Activated T-cell treated with anti-CD3 and anti-CD28 coated beads for 48 hours (primary cell): ENCODE measurements around the gene PBX4.
"Not testable (repeated sequence)": the region's sequence is repeated elsewhere in the genome, so short reads cannot be mapped to it uniquely, and the experiment has no call there.

Source experiments
- DNase-seq: peaks from one replicate; pipeline ENCODE4 v3.0.0-alpha.2; 2020; ENCODE audit warnings: low read depth

The PBX4 gene

DNA sequence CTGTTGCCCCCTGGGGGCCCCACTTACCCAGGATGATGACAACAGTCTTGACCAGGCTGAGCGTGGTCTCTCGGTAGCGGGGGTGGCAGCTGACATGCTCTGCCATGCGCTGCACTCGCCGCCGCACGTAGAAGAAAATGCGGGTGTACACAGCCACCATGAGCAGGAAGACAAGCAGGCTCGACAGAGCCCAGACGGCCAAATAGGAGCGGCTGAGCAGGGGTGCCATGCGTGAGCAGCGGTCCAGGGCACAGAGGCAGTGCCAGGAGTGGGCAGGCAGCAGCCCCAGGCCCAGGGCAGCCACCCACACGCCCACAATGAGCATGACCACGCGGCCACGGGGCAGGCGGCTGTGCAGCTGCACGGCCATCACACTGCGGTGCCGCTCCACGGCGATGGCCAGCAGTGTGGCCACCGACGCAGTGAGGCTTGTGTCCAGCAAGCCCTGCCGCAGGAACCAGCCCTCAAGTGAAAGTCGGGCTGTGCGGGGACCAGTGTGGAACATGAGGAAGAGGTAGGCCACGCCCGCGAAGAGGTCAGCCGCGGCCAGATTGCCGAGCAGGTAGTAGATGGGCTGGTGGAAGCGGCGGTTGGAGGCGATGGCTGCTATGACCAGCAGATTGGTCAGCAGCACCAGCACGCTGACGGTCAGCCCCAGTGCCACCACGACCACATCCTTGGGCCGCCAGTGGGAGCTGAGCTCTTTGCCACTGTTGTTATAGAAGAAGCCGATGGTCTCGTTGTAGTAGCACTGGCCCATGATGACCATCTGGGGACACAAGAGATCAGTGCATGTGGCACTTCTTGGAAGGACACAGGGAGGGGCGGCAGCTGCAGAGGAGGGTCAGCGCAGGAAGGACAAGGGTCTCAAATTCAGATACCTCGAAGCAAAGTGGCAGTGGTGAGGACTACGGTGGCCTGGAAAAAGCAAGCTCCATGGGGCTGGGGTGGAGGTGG is 8.3 kb upstream of the PBX4 start:
- no peak for DNase-seq

DNA sequence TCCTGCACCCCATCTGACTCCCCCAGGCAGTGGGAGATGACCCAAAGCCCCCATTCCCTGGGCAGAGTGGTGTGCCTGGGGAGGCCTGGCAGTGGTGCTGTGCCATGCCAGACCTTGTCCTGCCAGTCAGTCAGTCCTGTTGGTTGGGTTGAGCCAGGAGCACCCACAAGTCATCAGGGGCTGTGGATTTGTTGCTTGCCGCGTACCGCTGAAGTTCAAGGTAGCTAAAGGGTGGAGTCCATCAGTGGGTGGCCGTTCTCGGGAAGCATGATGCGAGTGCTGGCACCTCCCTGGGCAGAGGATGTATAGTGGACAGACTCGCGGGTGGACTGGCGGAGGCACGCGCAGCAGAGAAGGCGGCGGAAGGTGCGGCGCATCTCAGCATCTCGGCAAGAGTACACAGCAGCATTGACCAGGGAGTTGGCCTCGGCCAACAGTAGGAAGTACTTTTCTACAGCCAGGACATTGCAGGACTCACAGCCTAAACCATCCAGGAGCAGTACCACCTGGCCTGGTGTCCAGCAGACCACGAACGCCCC is 5.6 kb upstream of the PBX4 start:
- DNase-seq: no peak

DNA sequence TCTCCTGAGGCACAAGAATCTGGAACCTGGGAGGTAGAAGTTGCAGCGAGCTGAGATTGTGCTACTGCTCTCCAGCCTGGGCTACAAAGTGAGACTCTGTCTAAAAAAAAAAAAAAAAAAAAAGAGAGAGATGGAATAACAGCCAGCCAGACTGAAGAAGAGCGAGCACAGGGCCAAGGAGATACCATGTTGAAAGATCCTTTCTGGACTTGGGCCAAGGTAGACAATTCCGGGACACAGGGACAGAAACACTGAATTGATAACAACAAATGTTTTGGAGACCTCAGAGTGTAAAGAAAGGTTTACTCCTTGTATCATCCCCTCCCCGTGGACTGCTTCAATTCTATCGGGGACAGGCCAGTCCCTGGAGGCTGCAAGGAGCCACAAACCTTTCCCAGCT is 4.9 kb upstream of the PBX4 start:
- no peak for DNase-seq

DNA sequence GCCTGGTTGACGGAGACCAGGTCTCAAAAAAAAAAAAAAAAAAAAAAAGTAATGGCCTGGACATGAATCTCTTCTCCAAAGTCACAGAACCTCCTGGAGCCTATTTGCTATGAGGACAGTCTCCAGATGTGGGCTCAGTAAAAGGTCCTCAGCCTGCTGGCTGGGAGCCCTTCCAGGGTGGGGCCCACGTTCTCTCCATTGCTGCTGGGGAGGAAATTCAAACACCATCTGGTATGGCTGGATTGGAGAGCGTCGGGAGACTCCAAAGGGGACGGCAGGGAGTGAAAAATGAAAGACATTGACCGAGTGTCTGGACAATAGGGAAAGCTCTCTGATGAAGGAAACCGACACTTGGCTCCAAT is 1.3 kb upstream of the PBX4 start:
- DNase-seq: no peak

DNA sequence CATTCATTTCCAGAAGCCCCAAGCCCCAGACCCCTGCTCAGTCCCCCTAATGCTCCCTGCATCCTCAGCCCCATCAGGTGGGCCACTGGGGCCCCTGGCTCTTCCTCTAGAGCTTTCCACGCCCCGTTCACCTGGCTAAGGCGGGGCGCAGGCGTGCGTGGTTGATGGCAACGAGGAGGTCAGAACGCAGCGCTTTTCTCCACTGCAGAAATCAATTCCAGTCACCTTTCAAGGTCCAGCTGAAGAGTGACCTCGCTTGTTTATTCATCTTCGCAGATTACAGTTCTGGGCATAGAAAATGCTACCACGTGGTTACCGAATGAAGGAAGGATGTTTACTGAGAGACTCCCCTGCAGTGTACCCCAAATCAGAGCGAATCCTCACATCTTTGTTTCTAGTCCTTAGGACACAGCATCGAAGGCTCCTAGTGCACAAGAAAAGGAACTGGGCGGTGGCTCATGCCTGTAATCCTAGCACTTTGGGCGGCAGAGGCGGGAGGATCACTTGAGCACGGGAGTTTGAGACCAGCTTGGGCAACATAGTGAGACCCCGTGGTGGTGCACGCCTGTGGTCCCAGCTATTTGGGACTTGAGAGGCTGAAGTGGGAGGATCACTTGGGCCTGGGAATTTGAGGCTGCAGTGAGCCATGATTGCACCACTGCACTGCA is 828 bp upstream of the PBX4 start:
- DNase-seq: no peak

DNA sequence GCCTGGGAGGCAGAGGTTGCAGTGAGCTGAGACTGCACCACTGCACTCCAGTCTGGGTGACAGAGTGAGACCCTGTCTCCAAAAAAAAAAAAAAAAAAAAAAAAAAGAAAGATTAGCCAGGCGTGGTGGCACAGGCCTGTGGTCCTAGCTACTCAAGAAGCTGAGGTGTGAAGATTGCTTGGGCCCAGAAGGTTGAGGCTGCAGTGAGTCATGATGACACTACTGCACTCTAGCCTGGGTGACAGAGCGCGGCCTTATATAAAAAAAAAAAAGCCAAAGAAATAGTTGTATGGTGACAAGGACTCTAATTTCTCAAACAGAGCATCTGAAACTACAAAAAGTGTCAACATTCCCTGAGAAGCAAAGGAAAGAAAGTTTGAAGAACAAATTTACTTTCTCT is 3.4 kb downstream of the PBX4 start:
- DNase-seq: no peak

DNA sequence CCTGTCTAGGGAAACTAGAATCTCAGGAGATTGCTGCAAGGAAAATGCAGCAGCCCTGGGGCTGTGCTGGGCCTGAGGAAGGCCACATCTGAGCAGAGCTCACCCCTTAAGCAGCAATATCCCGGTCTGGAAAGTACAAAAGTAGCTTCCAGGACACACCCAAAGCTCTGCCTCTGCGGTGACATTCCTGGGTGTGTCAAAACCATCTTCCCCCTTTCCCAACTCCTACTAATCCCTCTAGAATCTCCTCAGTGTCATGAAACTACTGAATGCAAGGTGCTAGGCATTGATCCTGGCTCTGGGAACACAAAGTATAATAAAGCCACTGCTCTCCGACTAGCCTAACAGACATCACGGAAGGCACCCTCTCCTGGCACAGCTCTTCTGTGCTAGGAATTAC is 5.0 kb downstream of the PBX4 start:
- no peak for DNase-seq

DNA sequence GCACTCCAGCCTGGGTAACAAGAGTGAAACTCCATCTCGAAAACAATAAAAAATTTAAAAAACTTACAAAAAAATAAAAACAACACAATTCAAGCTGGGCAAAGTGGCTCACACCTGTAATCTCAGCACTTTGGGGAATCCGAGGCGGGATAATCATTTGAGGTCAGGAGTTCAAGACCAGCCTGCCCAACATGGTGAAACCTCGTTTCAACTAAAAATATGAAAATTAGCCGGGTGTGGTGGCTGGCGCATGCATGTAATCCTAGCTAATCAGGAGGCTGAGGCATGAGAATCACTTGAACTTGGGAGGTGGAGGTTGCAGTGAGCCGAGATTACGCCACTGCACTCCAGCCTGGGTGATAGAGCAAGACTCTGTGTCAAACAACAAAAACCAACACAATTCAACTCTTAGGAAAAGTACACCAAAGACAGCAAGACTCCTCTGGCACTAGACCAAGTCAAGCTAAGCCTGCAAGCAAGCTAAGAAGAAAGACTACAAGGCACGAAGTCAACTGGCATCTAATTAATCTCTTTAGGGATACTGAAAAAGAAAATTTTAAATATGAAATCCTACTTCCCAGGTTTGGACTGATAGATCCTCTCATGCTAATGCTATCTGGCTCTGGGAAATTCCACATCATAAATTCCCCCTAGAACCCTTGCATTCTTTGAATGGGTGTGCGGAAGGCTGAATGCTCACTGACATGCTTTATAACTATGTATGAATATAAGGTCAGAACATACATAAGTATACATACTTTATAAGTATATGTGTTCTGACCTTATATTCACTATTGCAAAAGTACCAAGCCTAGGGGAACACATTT is 7.9 kb downstream of the PBX4 start:
- no peak for DNase-seq

DNA sequence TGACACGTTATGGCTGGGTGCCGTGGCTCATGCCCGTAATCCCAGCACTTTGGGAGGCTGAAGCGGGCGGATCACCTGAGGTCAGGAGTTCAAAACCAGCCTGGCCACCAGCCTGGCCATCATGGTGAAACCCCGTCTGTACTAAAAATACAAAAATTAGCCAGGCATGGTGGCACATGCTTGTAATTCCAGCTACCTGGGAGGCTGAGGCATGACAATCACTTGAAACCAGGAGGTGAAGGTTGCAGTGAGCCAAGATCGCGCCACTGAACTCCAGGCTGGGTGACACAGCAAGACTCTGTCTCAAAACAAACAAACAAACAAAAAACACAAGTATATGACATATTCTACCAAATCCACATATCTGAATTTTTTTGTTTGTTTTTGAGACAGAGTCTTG is 11.8 kb downstream of the PBX4 start:
- not testable (repeated sequence) for DNase-seq

DNA sequence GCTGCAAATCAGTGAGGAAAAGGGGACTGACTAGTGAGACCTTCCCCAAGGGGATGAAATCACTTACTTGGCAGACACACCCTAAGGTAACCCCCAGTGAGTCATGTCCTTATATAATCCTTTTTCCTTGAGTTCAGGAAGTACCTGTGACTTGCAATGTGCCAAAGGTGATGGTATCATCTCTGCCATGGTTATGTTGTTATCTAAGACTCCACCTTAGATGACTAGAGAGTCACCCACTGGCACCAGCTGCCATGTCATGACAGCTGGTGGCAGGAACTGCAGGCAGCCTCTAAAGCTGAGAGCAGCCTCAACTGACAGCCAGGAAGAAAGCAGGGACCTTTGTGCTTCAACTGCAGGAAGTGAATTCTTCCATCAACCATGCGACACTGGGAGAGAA is 12.5 kb downstream of the PBX4 start:
- no peak for DNase-seq

DNA sequence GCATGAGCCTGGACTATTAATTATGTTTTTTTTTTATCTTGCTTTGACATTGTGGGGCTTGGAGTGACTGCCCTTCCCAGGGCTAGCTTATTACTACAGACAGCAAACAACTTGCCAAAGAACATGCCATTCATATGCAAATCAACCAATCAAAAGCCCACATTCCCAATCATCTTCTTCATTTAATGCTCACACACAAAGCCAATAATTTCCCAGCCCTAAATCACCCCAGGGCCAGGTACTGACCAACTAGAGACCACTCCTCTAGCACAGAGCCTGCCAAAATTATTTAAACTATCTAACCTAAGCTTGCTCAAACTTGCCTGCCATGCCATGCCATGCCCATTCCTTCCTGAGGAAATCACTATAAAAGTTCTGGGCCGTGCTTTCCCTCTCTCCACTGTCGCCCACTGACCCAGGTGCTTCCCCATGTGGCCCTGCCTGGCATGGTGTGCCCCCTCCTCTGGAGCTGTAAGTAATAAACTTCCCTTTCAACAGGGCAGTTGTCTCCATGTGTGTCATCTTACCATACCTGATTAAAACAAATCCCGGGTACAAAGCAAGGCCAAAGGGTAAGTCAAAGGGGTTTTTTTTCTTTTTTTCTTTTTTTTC is 15.7 kb downstream of the PBX4 start:
- DNase-seq: no peak

DNA sequence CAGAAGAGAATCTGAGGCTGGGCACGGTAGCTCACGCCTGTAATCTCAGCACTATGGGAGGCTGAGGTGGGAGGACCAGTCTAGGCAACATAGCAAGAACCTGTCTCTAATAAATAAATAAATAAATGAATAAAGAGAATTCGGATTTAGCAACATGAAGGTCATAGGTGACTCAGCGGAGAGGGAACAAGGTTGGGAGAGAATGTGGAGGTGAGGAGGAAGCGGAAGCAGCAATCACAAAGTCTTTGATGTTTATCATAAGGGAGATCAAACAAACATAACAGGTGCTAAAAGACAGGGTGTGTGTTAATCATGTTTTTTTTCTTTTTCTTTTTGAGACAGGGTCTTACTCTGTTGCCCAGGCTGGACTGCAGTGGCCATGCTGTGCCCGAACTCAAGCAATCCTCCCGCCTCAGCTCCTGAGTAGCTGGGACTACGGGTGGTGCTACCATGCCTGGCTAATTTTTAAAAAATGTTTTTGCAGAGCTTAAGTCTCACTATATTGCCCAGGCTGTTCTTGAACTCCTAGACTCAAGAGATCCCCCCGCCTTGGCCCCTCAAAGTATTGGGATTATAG is 16.3 kb downstream of the PBX4 start:
- DNase-seq: no peak

DNA sequence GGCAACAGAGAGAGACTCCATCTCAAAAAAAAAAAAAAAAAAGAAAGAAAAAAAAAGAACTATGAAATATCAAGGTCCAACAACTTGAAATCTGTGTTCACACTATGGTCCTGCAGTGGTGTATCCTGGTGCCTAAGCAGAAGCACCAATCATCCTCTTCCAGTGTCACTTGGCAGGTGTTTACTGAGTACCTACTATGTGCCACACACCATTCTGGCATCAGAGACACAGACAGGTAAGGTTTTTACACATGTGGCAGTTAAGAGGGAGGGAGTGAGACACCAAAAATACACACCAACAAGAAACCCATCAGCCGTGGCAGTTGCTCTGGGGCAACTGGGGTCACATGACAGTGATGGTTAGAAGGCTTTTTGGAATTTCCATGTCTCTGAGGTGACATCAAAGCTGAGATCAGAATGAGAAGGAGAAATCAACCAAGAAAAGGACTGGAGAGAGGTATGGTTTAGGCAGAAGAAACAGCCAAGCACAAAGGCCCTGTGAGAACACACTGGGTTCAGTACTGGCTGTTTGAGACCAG is 17.6 kb downstream of the PBX4 start:
- DNase-seq: no peak

DNA sequence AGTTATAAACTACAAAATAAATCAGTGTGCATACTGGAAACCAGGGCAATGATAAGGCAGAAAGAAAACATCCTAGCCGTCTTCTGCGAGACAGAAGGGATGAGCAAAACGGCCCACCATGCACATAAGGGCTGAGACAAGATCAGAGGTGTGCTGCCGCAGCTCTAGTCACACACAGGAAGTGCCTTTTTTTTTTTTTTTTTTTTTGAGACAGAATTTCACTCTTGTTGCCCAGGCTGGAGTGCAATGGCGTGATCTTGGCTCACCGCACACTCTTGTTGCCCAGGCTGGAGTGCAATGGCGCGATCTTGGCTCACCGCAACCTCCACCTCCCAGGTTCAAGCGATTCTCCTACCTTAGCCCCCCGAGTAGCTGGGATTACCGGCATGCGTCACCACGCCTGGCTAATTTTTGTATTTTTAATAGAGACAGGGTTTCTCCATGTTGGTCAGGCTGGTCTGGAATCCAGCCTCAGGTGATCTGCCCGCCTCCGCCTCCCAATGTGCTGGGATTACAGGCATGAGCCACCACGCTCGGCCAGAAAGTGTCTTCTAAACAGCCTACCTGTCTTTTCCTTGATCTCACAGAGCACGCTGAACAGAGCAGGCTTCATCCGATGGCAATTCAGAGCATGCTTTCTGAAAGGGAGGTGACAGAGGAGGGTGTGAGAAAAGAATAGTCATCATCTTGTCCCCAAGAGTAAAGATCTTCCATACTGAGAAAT is 19.6 kb downstream of the PBX4 start:
- peak; percentile 35 for DNase-seq

DNA sequence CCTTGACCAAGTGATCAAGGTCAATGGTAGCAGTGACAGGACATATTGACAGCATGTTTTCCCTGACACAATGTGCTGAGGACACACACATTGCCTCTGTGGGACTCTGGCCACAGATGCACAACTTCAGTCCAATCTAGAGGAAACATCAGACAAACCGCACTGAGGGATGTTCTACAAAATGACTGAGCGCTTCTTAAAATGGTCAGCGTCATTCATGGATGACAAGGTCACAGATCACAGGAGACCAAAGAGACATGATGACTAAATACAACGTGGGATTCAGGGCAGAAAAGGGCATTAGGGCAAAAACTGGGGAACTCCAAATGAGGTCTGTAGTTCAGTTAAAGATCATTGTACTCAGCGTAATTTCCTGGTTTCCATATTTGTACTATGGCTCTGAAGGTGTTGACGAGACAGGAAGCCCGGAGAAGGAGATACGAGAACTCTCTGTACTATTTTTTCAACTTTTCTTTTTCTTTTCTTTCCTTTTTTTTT is 20.6 kb downstream of the PBX4 start:
- peak; percentile 33 for DNase-seq

DNA sequence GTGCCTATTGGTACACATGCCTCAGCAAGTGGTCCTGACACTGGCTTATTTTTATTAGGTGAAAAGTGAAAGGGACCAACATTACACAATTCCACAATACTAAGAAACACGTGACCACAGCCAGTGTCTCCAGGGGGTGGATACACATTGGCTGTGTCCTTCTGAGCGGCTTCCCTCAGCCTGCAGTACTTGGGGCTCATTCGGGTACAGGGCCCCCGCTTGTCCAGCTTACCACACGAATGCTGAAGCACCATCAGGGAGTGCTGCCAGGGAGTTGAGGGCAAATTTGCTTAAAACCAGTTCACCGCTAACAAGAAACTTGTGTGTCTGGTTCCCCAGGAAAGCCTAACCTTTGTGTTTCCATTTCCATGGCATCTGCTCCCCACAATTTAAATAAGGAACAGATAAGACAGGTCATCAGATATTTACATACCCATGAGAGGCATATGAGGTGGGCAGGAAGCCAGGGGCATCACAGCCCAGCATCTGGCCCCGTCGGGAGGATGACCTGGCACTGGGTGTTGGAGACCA is 23.3 kb downstream of the PBX4 start:
- DNase-seq: no peak

DNA sequence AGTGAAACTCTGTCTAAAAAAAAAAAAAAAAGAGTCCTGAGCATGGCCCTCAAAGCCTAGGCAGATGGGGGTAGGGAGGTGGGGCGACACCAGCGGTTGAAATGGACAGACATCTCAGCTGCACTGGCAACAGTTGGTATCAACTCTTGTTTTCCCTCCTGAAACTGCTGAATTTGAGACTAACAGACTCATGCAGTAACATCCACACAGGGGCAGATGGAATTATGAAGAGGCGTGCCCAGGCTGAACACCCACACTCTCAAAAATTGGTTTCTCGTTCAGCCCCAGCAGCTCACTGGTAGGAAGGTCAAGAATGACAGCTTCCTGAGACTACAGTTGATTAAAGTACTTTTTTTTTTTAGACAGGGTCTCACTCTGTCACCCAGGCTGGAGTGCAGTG is 24.1 kb downstream of the PBX4 start:
- no peak for DNase-seq

DNA sequence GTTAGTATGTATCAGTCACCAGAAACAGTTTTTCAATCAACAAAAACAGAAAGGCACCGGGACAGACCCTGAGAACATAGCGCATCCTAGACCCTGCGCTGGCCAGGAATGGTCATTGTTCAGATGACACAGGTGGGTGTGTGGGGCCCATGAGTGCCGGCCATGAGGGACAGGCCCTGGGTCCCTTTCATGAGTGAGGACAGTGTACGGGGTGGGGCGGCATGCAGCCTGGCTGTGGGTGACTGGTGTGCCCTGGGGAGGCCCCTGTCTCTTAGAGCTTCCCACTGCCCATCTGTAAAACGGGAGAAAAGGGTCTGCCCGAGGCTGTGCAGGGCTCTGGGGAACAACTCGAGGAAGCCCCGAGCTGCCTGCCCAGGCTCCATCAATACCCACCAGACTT is 25.8 kb downstream of the PBX4 start:
- DNase-seq: no peak

DNA sequence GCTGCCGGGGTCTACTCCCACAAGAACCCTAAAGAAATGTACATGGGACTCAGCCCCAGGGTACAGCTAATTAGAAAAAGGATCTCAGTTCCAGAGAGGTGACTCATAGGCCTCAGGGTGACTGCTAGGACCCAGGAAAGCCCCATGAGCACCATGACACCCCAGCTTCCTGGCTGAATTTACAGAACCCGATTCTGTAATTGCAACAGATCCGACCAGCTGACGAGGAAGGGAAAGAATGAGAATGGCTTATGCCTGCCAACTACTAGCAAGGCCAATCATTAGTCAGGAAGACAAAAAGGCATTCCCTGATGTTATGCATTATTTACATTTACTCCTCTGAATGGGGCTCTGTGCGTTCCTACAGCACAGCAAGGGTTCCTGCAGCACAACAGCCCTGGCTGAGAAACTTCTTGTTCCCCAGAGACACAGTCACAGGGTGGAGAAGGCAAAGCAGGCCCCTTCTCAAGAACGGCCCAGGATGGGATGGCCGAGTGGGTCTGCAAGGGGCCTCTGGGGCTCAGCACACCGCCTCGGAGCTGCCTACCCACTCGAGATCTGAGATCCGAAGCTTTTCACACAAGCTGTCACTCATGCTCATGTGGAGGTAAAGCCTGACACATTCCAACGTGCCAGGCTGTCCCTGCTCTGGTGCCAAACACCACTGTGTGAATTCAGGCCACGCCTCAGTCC is 27.2 kb downstream of the PBX4 start:
- peak; percentile 47 for DNase-seq

DNA sequence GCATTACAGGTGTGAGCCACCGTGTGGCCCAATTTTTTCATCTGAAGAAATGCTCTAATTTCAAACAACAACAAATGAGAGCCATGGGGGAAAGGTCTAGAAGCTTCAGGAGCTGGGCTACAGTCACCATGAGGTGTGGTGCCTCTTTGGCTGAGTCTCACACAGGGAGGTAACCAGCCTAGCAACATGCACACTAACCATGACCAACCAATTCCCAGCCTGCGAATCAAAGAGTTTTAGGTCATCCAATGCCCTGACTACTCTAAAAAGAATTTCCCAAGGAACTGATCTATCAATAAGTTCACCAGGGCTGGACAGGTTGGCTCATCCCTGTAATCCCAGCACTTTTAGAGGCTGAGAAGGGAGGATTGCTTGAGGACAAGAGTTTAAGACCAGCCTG is 29.9 kb downstream of the PBX4 start:
- no peak for DNase-seq
